GM18507 (cell line): ENCODE results near the gene FLRT3.
A peak's percentile ranks its signal among the peaks of the same experiment; 100 is the strongest.

Experiments
- DNase-seq: peaks from one replicate; pipeline ENCODE4 v3.0.0; 2011; ENCODE audit warnings: low read depth; ENCODE audit not compliant: insufficient read length; ENCODE audit errors: extremely low spot score
- FAIRE-seq: peaks from 2 replicates; lab custom pipeline; 2011; peaks lifted over from hg19 to GRCh38; lab: Jason Lieb, UNC

FLRT3 gene

GRCh38 chr20:14337400-14338171 lies at the start of gene FLRT3:
FLRT3 (minus strand) TSS chr20:14337612; CDS start chr20:14327506, 10,106 bp downstream.
- peak; percentile 95 for FAIRE-seq
- DNase-seq = peak; percentile 48

DNA sequence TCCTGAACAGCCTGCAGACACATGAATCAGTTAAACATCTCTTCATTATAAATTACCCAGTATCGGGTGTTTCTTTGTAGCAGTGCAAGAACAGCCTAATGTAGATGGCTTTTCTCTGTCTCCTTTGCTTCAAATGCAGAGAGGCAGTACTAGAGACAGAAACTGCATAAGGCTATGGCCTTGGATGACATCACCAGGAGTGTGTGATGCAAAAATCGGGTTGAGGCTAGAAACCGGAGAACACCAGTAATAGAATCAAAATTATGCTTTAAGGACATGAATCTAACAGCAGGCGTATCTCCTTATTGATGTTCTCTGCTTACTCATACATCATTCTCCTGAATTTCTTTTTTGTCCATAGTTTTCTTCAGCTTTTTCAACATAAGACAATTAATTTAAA lies 49.3 kb upstream of the FLRT3 start:
- FAIRE-seq = no peak
- DNase-seq = no peak

- DNase-seq = no peak
- no peak for FAIRE-seq
Observed at GRCh38 chr20:14385176-14385740, 47.8 kb upstream of the FLRT3 start.

DNA sequence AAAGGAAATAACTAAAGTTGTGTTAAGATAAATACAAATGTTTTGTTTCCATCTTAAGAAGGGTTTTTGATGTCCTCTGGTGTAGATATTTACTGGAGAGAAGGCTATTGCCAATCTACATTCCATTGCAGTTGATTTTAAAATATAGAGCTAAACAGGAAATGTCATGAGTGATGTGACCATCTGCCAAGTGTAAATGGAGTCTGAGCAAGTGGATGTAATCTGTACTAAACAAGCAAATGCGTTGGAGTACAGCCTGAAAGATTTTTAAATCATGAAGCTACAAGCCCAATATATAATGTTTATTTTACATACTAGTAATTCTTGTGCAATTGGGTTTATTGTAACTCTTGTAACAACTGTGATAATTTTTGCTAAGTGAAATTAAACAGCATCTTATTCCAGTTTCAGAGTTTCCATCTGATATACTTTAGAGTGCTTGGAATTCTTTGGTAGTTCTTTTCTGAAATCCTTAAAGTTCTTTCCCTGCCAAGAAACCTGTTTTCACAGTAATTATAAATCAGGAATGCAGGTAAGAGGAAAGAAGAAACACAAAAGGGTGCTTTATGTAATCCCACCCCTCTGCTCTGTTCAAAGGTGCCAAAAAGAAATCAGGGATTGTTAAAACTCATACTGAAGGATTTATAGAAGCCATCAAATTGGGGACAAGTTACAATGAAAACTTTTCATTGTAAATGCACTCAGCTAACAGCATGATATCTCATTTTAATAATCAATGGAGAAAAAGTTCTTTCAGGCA lies 47.2 kb upstream of the FLRT3 start:
- no peak for DNase-seq
- FAIRE-seq = no peak

DNA sequence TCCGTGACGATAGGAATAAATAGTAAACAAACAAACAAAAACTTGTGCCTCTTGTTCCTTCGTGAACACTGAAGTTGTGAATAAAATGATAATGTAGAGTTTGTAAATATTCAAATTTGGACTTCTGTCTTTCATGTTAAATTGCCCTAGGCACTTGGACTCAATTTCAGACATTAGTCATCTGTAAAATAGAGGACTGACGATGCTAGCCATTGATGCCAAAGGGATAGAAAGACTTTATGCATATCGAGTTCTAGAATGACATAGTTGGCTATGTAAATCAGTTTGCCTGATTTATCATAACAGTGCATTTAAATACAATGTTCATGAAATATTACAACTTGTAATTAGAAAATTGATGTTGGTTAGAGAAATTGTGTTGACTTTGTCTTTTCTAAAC lies 45.9 kb upstream of the FLRT3 start:
- FAIRE-seq (no peak), DNase-seq (no peak)

- no peak for DNase-seq
- no peak for FAIRE-seq
Observed at GRCh38 chr20:14378326-14378725, 40.9 kb upstream of the FLRT3 start.

- FAIRE-seq = no peak
- DNase-seq = no peak
Observed at GRCh38 chr20:14375416-14375985, 38.1 kb upstream of the FLRT3 start.

DNA sequence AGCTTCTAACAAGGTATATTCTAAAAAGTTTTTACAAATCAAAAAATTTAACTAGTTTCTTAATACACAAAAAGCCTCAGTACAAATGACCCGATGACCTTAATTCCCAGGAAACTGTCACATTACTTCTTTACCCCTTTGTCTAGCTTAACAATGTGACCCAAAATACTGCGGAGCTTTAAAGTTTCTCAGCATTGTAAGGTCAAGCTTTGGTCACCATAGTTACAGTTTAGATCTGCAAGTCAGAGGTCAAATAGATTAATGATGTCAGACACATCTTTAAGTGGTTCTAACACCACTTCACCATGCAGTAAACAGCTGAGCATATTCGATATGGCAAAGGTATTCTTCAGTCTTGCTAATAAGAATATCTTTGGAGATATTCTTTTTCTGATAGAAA lies 36.8 kb upstream of the FLRT3 start:
- no peak for DNase-seq
- FAIRE-seq = no peak

DNA sequence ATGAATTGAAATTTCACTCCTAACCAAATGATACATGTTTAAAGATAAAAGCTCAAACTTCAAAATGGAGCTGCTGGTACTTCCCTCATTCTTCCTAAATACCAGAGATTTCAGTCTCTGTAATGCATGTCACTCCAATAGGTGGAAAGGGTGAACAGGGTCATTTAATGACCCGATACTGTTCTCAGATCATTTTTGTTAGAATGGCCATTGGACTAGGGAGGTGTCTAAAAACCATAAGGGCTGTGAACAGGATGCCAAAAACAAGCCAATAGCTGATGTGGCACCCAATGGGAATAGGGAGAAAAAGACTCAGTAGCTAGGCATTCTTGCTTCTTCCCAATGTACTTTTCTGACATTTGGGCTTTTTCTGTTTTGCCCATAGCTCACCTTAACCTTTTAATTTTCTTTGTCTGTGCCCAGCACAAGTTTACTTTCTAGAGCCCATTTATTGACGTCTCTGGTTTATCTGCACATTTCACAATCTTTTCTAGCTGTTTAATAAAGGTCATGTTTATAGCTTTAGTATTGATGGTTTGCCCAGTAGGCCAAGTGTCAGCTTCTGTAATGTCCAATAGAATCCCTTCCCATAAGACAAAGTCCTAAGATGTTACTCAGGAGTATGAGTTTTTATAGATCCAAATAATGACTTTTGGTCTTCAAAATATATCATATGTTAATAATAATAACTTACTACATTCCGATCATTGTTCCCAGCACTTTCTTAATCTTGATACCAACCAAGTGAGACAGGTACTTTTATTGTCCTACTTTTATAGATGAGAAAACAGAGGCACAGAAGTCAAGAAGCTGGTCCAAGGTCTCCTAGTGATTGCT lies 24.3 kb upstream of the FLRT3 start:
- DNase-seq (no peak), FAIRE-seq (no peak)

GRCh38 chr20:14360416-14360815 lies 23.0 kb upstream of the FLRT3 start:
- FAIRE-seq (no peak), DNase-seq (no peak)

- FAIRE-seq (no peak), DNase-seq (no peak)
Observed at GRCh38 chr20:14355791-14356190, 18.4 kb upstream of the FLRT3 start.

DNA sequence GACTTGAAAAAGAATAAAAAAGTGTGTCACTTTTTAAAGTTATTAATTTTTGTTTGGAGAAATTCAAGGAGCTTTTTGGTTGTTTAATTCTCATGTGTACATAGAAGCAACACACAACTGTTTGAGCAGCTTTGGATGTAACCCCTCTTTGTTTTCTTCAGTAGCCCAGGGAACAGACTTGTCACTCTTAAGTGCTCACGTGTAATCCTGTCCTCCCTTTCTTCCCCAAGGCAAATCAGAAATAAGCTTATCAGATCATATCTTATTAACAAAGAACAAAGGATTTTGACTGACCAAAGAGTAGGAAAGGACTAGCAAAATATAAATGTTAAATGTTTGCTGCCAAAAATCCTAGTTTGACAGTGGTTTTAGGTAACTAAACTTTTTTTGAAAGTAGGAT lies 7.3 kb upstream of the FLRT3 start:
- DNase-seq (no peak), FAIRE-seq (no peak)

GRCh38 chr20:14343491-14344065 lies 6.2 kb upstream of the FLRT3 start:
- DNase-seq (no peak), FAIRE-seq (peak; percentile 55)

GRCh38 chr20:14342918-14343317 lies 5.5 kb upstream of the FLRT3 start:
- FAIRE-seq = no peak
- DNase-seq = no peak

GRCh38 chr20:14341801-14342200 lies 4.4 kb upstream of the FLRT3 start:
- DNase-seq (no peak), FAIRE-seq (no peak)

DNA sequence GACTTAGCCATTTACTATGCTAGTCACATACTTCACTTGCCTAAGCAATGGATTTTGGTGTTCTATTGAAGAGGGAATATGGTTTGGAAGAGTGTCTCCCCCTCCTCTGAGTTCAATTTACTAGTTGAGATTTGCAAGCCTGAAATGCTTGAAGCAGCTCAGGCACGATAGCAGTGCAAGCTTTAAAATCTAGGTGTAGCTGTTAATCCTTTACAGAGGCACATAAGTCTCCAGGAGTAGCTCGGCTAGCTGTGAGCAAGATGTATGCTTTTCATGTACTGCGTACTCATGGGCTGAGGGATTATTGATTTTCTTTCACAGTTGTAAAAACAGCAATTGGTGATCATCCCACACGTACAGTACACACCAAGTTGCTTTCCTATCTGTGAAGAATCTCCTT lies 726 bp downstream of the FLRT3 start:
- no peak for FAIRE-seq
- DNase-seq = no peak

DNA sequence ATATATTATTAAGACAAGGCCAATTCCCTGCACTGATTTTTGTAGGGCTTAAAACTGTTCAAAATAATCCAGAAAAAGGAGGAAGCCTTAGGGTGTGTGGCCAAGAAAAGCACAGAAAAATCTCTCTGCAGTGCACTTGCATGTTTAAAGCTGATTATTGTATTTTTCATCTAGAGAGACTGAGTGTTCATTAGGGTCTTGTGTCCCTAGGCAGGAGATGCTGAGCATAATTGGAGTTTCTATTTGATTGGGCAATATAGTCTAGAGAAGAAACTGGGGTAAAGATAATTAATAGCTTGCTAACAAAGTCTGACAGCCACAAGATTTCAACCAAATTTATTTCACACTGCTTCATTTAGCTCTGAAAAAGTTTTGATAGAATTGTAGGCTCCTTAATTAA lies 2.4 kb downstream of the FLRT3 start:
- FAIRE-seq (no peak), DNase-seq (no peak)

DNA sequence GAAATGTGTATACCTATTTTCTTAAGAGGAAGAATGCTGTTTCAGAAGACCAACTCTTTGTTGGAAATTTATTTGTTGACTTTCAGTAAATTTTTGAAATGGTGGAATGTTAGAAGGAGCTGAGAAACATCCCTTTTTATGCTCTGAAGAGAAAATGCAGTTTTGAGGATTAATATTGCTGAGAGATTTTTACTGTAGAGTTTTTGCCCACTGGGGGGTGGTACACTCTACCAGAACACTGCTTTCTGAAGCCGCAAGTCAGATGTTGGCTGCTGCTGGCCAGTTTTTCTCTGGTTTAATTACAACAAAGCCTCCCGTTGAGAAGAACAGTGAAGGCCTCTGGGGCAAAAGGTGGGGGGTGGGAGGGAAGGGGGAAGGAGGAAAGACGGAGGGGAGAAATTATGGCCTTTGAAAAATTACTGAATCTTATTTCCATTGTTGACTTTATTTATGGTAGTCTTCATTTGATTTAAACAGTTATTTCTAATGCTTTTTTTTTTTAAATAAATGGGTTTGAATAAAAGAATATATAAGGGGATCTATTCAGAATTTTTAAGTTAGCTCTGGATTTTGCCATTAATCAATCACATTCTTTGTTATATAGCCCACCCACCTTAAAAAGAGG lies 3.0 kb downstream of the FLRT3 start:
- FAIRE-seq (peak; percentile 83), DNase-seq (no peak)

- FAIRE-seq (peak; percentile 9), DNase-seq (no peak)
Observed at GRCh38 chr20:14333721-14334120, 3.7 kb downstream of the FLRT3 start.
